GM23338 (cell line): ENCODE measurements around the gene RHOBTB3. TPM values are rescaled to one million over a fixed set of nuclear protein-coding genes. Genes with fewer than 3 reads are reported as not detected.

Experiments
- ATAC-seq: fragments of 200-7000 bp; cut with Tn5 transposase; 3 replicates; pipeline ENCODE4 v1.9.1; 2020
- DNase-seq: peaks from one replicate; pipeline ENCODE4 v3.0.0-alpha.2; 2015; ENCODE audit warnings: low spot score
- H2AFZ ChIP-seq: fragments of 200-600 bp; sonication (generic); 2 replicates; pipeline ENCODE4 v1.8.0; 2016; ENCODE audit warnings: antibody characterized with exemption, mild to moderate bottlenecking, moderate library complexity
- H3F3A ChIP-seq: fragments of 200-600 bp; sonication (generic); replicated peaks from 2 replicates; pipeline ENCODE4 v1.8.0; 2017; ENCODE audit warnings: antibody characterized with exemption, mixed run types, low read depth
- H3K27ac ChIP-seq: fragments of 200-600 bp; sonication (generic); 2 replicates; pipeline ENCODE4 v1.6.1; 2016; ENCODE audit warnings: low read depth
- H3K27me3 ChIP-seq: fragments of 200-600 bp; sonication (generic); 2 replicates; pipeline ENCODE4 v1.8.0; 2016; ENCODE audit warnings: mild to moderate bottlenecking, mixed run types, moderate library complexity; ENCODE audit not compliant: insufficient read depth
- H3K36me3 ChIP-seq: fragments of 200-600 bp; sonication (generic); 2 replicates; pipeline ENCODE4 v1.8.0; 2016; ENCODE audit warnings: mild to moderate bottlenecking; ENCODE audit not compliant: insufficient read depth
- H3K4me1 ChIP-seq: fragments of 200-600 bp; sonication (generic); 2 replicates; pipeline ENCODE4 v1.8.0; 2016; ENCODE audit warnings: mild to moderate bottlenecking, moderate library complexity; ENCODE audit not compliant: insufficient read depth
- H3K4me2 ChIP-seq: fragments of 200-600 bp; sonication (generic); 2 replicates; pipeline ENCODE4 v1.7.1; 2017; ENCODE audit warnings: mixed run types
- H3K4me3 ChIP-seq: fragments of 200-600 bp; sonication (generic); 2 replicates; pipeline ENCODE4 v1.6.1; 2016; ENCODE audit warnings: mixed run types
- H3K79me2 ChIP-seq: fragments of 200-600 bp; sonication (generic); replicated peaks from 2 replicates; pipeline ENCODE4 v1.8.0; 2017; ENCODE audit warnings: mild to moderate bottlenecking; ENCODE audit not compliant: insufficient read depth
- H3K9me2 ChIP-seq: fragments of 200-600 bp; sonication (generic); 2 replicates; pipeline ENCODE4 v1.8.0; 2017; ENCODE audit not compliant: insufficient read depth
- H4K20me1 ChIP-seq: fragments of 200-600 bp; sonication (generic); replicated peaks from 2 replicates; pipeline ENCODE4 v1.8.0; 2017; ENCODE audit warnings: mild to moderate bottlenecking; ENCODE audit not compliant: insufficient read depth
- H3K27ac Mint-ChIP-seq: 2 replicates; pipeline ENCODE4 v1.8.0; 2020; ENCODE audit warnings: inconsistent platforms, mild to moderate bottlenecking, moderate library complexity, mixed read lengths
- H3K27me3 Mint-ChIP-seq: 3 replicates; pipeline ENCODE4 v1.8.0; 2022; ENCODE audit warnings: low read depth, mild to moderate bottlenecking, moderate library complexity, mixed read lengths, inconsistent platforms; ENCODE audit not compliant: insufficient read depth, poor library complexity
- H3K36me3 Mint-ChIP-seq: 3 replicates; pipeline ENCODE4 v1.8.0; 2021; ENCODE audit warnings: low read depth, mild to moderate bottlenecking, inconsistent platforms, moderate library complexity, mixed read lengths
- H3K4me1 Mint-ChIP-seq: 3 replicates; pipeline ENCODE4 v1.8.0; 2020; ENCODE audit warnings: mild to moderate bottlenecking, inconsistent platforms, mixed read lengths
- H3K4me3 Mint-ChIP-seq: 3 replicates; pipeline ENCODE4 v1.8.0; 2021; ENCODE audit warnings: moderate library complexity, mild to moderate bottlenecking, inconsistent platforms, mixed read lengths
- H3K9me3 Mint-ChIP-seq: 3 replicates; pipeline ENCODE4 v1.8.0; 2020; ENCODE audit warnings: moderate library complexity, mild to moderate bottlenecking, inconsistent platforms, mixed read lengths
- EZH2 ChIP-seq: fragments of 200-600 bp; sonication (generic); IDR thresholded peaks from one replicate; pipeline ENCODE4 v1.8.0; 2017; ENCODE audit warnings: antibody characterized with exemption, mild to moderate bottlenecking, low read depth; ENCODE audit not compliant: unreplicated experiment
- EZH2phosphoT487 ChIP-seq: fragments of 200-600 bp; sonication (generic); IDR thresholded peaks from one replicate; pipeline ENCODE4 v1.8.1; 2018; ENCODE audit warnings: antibody characterized with exemption; ENCODE audit not compliant: unreplicated experiment
- JUNB ChIP-seq: IDR thresholded peaks from one replicate; pipeline ENCODE4 v1.6.1; 2016; ENCODE audit warnings: antibody characterized with exemption; ENCODE audit not compliant: unreplicated experiment
- POLR2AphosphoS5 ChIP-seq: IDR thresholded peaks from 2 replicates; pipeline ENCODE4 v1.6.1; 2016; ENCODE audit warnings: antibody characterized with exemption, low read depth
- ZNF114 ChIP-seq: fragments of 250-450 bp; sonication (Bioruptor Pico); IDR thresholded peaks from 2 replicates; pipeline ENCODE4 v1.5.0; 2020; ENCODE audit warnings: mild to moderate bottlenecking, moderate library complexity
- ZNF331 ChIP-seq: fragments of 250-450 bp; sonication (Bioruptor Pico); IDR thresholded peaks from 2 replicates; pipeline ENCODE4 v1.5.0; 2020; ENCODE audit warnings: low read depth, mild to moderate bottlenecking, moderate library complexity
- ZNF462 ChIP-seq: fragments of 250-450 bp; sonication (Bioruptor Pico); IDR thresholded peaks from 2 replicates; pipeline ENCODE4 v1.5.0; 2020; ENCODE audit warnings: mild to moderate bottlenecking, moderate library complexity
- polyA plus RNA-seq: library from polyadenylated mRNA; unstranded; fragments of >200 nt; fragmentation: Nextera tagmentation; extraction: Ambion mirVana; gene quantifications from 2 replicates; pipeline ENCODE4 v1.2.1, GENCODE V29; 2016
- total RNA-seq: library from RNA; depleted of rRNA; stranded (reverse); fragments of >200 nt; shearing (Covaris generic); gene quantifications from 2 replicates; pipeline ENCODE4 v1.2.3, GENCODE V29; 2014
- TF ChIP-seq, protein P1 (sequence below), 2 experiments: fragments of 200-600 bp in 1 of 2; sonication (generic) in 1 of 2; conservative IDR thresholded peaks; 2 replicates each; pipeline versions ENCODE4 v1.5.1 to v1.6.1; 2016 to 2017; ENCODE audit warnings: antibody characterized with exemption in 2 of 2, low read depth in 2 of 2, mild to moderate bottlenecking in 2 of 2, moderate library complexity in 1 of 2

The RHOBTB3 gene
- total and polyA plus RNA-seq, 2 experiments from 2014 or later = 10.0 to 13.4 TPM

GRCh38 chr5:95824747-95825146 lies 93.6 kb downstream of the RHOBTB3 start:
- Mint-ChIP-seq H3K9me3 (no peaks in the 10 kb centered on the region), H3K4me1 (peaks cover 29% of the 10 kb centered on the region), H3K27ac (no peak overlapping the region), H3K27me3 (peaks cover 6% of the 10 kb centered on the region), H3K4me3 (no peak overlapping the region), H3K36me3 (no peaks in the 10 kb centered on the region)
- Histone ChIP-seq H3K4me1 (peaks cover 21% of the 10 kb centered on the region), H3K27me3 (no peaks in the 10 kb centered on the region), H3K79me2 (no peaks in the 10 kb centered on the region), H2AFZ (peak overlapping the region; percentile 97), H3K4me3 (no peak overlapping the region), H4K20me1 (no peaks in the 10 kb centered on the region), H3K4me2 (no peak overlapping the region), H3K9me2 (no peaks in the 10 kb centered on the region), H3K36me3 (no peaks in the 10 kb centered on the region), H3F3A (no peaks in the 10 kb centered on the region), H3K27ac (no peak overlapping the region)
- no peak for DNase-seq
- TF ChIP-seq ZNF462 (CRISPR knock-in tag) = no peak
- TF ChIP-seq EZH2 = no peak
- no peak for TF ChIP-seq ZNF114 (CRISPR knock-in tag)
- no peak for TF ChIP-seq ZNF331 (CRISPR knock-in tag)
- no peak for TF ChIP-seq POLR2AphosphoS5
- no peak for TF ChIP-seq JUNB
- no peak for TF ChIP-seq EZH2phosphoT487
- TF ChIP-seq, protein P1, sequence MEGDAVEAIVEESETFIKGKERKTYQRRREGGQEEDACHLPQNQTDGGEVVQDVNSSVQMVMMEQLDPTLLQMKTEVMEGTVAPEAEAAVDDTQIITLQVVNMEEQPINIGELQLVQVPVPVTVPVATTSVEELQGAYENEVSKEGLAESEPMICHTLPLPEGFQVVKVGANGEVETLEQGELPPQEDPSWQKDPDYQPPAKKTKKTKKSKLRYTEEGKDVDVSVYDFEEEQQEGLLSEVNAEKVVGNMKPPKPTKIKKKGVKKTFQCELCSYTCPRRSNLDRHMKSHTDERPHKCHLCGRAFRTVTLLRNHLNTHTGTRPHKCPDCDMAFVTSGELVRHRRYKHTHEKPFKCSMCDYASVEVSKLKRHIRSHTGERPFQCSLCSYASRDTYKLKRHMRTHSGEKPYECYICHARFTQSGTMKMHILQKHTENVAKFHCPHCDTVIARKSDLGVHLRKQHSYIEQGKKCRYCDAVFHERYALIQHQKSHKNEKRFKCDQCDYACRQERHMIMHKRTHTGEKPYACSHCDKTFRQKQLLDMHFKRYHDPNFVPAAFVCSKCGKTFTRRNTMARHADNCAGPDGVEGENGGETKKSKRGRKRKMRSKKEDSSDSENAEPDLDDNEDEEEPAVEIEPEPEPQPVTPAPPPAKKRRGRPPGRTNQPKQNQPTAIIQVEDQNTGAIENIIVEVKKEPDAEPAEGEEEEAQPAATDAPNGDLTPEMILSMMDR (conservative IDR thresholded peaks at IDR 0.05; ENCODE audit: low read depth in 2 of 2) = no peak
- ATAC-seq = no peak
